HepG2 (cell line): Measurements from ENCODE around the gene TSPAN9. TPM values are rescaled to one million over a fixed set of nuclear protein-coding genes. Genes with fewer than 3 reads are reported as not detected.
A peak's percentile ranks its signal among the peaks of the same experiment; 100 is the strongest.

Source experiments
- ATAC-seq: fragments of 200-7000 bp; cut with Tn5 transposase; 3 replicates; pipeline ENCODE4 v1.9.1; 2020; ENCODE audit warnings: mild to moderate bottlenecking, moderate library complexity
- BruUV-seq: library from RNA; stranded (reverse); fragments of 400-500 nt; replicated peaks from 2 replicates; lab custom pipeline; 2021; lab: Mats Ljungman, UMichigan
- CTCF ChIA-PET: fragments of 300-600 bp; formaldehyde crosslinking; extraction: SDS; loops from one replicate; lab custom pipeline; 2021; ENCODE audit warnings: low total read pairs, inconsistent platforms, low intra/inter-chr PET ratio; lab: Yijun Ruan, JAX
- POLR2A ChIA-PET: fragments of 350-600 bp; sonication (Branson Sonifier 250); formaldehyde crosslinking; loops from one replicate; lab custom pipeline; 2020; ENCODE audit warnings: antibody characterized with exemption, inconsistent platforms; lab: Yijun Ruan, JAX
- DNase-seq: peaks from one replicate; pipeline ENCODE4 v3.0.0-alpha.2; 2015; ENCODE audit warnings: low spot score
- FAIRE-seq: peaks from 3 replicates; lab custom pipeline; 2011; peaks lifted over from hg19 to GRCh38; lab: Jason Lieb, UNC
- H2AFZ ChIP-seq: one replicate; pipeline ENCODE4 v1.6.1; 2011; ENCODE audit warnings: low read length, inconsistent platforms
- H3K27ac ChIP-seq: fragments of 300-600 bp; 3 replicates; pipeline ENCODE4 v1.8.0; 2011; ENCODE audit warnings: mixed run types, mild to moderate bottlenecking, mixed read lengths, low read length, inconsistent platforms; ENCODE audit not compliant: insufficient read depth; ENCODE audit errors: extremely low read length
- H3K27me3 ChIP-seq, 2 experiments: fragments of 200-600 bp in 1 of 2; 2 replicates in 1 of 2; 3 replicates in 1 of 2; pipeline versions ENCODE4 v1.6.0 to v1.8.0; 2011; ENCODE audit warnings: low read length in 2 of 2, mild to moderate bottlenecking in 2 of 2, moderate library complexity in 2 of 2, inconsistent platforms in 1 of 2; ENCODE audit not compliant: insufficient read depth in 2 of 2, control insufficient read depth in 1 of 2
- H3K36me3 ChIP-seq, 2 experiments: fragments of 200-600 bp in 1 of 2; replicated peaks in 1 of 2; 2 replicates in 1 of 2; 3 replicates in 1 of 2; pipeline versions ENCODE4 v1.5.1 to v1.8.0; 2011; ENCODE audit warnings: low read length in 2 of 2, inconsistent platforms in 1 of 2; ENCODE audit not compliant: insufficient read depth in 2 of 2, control insufficient read depth in 1 of 2
- H3K4me1 ChIP-seq: 2 replicates; pipeline ENCODE4 v1.5.1; 2012; ENCODE audit warnings: low read length, inconsistent platforms; ENCODE audit not compliant: insufficient read depth
- H3K4me2 ChIP-seq: 2 replicates; pipeline ENCODE4 v1.6.0; 2011; ENCODE audit warnings: low read depth, low read length, inconsistent platforms
- H3K4me3 ChIP-seq, 3 experiments: fragments of 200-600 bp in 1 of 3; sonication (generic), shearing (Covaris generic) in 1 of 3; replicated peaks in 1 of 3; 2 replicates each; pipeline ENCODE4 v1.5.1; 2011 to 2016; ENCODE audit warnings: low read length in 3 of 3, inconsistent platforms in 2 of 3, low read depth in 2 of 3, mild to moderate bottlenecking in 2 of 3, control low read depth in 1 of 3, mixed read lengths in 1 of 3; ENCODE audit not compliant: insufficient read depth in 1 of 3
- H3K79me2 ChIP-seq: one replicate; pipeline ENCODE4 v1.6.1; 2011; ENCODE audit warnings: low read length, inconsistent platforms; ENCODE audit not compliant: insufficient read depth
- H3K9ac ChIP-seq: 2 replicates; pipeline ENCODE4 v1.6.0; 2011; ENCODE audit warnings: mild to moderate bottlenecking, low read depth, low read length, inconsistent platforms; ENCODE audit not compliant: insufficient read depth
- H3K9me3 ChIP-seq: 2 replicates; pipeline ENCODE4 v1.5.1; 2012; ENCODE audit warnings: mild to moderate bottlenecking, low read length
- H4K20me1 ChIP-seq: 2 replicates; pipeline ENCODE4 v1.6.0; 2011; ENCODE audit warnings: inconsistent platforms, mild to moderate bottlenecking, low read length, moderate library complexity; ENCODE audit not compliant: insufficient read depth
- ARHGAP35 ChIP-seq: sonication (generic); formaldehyde crosslinking; IDR thresholded peaks from 2 replicates; pipeline ENCODE4 v1.9.0; 2022; ENCODE audit warnings: mild to moderate bottlenecking, inconsistent platforms, moderate library complexity, missing genetic modification reagents, borderline replicate concordance
- CTCF ChIP-seq: sonication (generic); formaldehyde crosslinking; IDR thresholded peaks from 2 replicates; pipeline ENCODE4 v1.5.0; 2020; ENCODE audit warnings: mild to moderate bottlenecking, missing genetic modification reagents, moderate library complexity
- DMAP1 ChIP-seq: IDR thresholded peaks from 2 replicates; pipeline ENCODE4 v1.6.1; 2016
- FOXA1 ChIP-seq, 2 experiments: fragments of 450-650 bp in 1 of 2; sonication (generic) in 1 of 2; formaldehyde crosslinking in 1 of 2; IDR thresholded peaks; 2 replicates each; pipeline versions ENCODE4 v1.4.0 to v1.6.1; 2016 to 2020; ENCODE audit warnings: missing genetic modification reagents in 1 of 2
- FOXA3 ChIP-seq: IDR thresholded peaks from 2 replicates; pipeline ENCODE4 v1.6.1; 2016; ENCODE audit warnings: missing genetic modification reagents, missing compliant biosample characterization
- FOXK1 ChIP-seq: sonication (generic); formaldehyde crosslinking; IDR thresholded peaks from 2 replicates; pipeline ENCODE4 v1.4.0; 2020; ENCODE audit warnings: low read depth, missing genetic modification reagents, borderline replicate concordance
- FOXO1 ChIP-seq: sonication (generic); formaldehyde crosslinking; IDR thresholded peaks from 2 replicates; pipeline ENCODE4 v1.4.0; 2020; ENCODE audit warnings: missing genetic modification reagents
- HINFP ChIP-seq: sonication (generic); formaldehyde crosslinking; IDR thresholded peaks from 2 replicates; pipeline ENCODE4 v1.4.0; 2020; ENCODE audit warnings: low read depth, mild to moderate bottlenecking, missing genetic modification reagents
- KDM5B ChIP-seq: sonication (generic); formaldehyde crosslinking; IDR thresholded peaks from 2 replicates; pipeline ENCODE4 v1.4.0; 2020; ENCODE audit warnings: missing genetic modification reagents, mild to moderate bottlenecking, borderline replicate concordance
- MLXIP ChIP-seq: sonication (generic); formaldehyde crosslinking; IDR thresholded peaks from 2 replicates; pipeline ENCODE4 v1.9.0; 2021; ENCODE audit warnings: missing genetic modification reagents, borderline replicate concordance
- RAD21 ChIP-seq: fragments of 450-650 bp; formaldehyde crosslinking; IDR thresholded peaks from 2 replicates; pipeline ENCODE4 v1.5.0; 2020; ENCODE audit warnings: mild to moderate bottlenecking
- RBAK ChIP-seq: sonication (generic); formaldehyde crosslinking; IDR thresholded peaks from 2 replicates; pipeline ENCODE4 v1.5.1; 2020; ENCODE audit warnings: mild to moderate bottlenecking, missing genetic modification reagents
- SRSF9 ChIP-seq: fragments of 200-400 bp; formaldehyde crosslinking; IDR thresholded peaks from 2 replicates; pipeline ENCODE4 v1.6.1; 2018; ENCODE audit warnings: borderline replicate concordance, mild to moderate bottlenecking, low read depth, low read length; ENCODE audit not compliant: insufficient read depth, poor library complexity, severe bottlenecking
- ZFX ChIP-seq: sonication (generic); formaldehyde crosslinking; IDR thresholded peaks from 2 replicates; pipeline ENCODE4 v1.4.0; 2020; ENCODE audit warnings: mild to moderate bottlenecking, low read depth, missing genetic modification reagents, moderate library complexity
- ZNF441 ChIP-seq: sonication (generic); formaldehyde crosslinking; IDR thresholded peaks from 2 replicates; pipeline ENCODE4 v1.7.0; 2021; ENCODE audit warnings: missing genetic modification reagents, borderline replicate concordance
- ZNF782 ChIP-seq: sonication (generic); formaldehyde crosslinking; IDR thresholded peaks from 2 replicates; pipeline ENCODE4 v1.4.0; 2020; ENCODE audit warnings: missing genetic modification reagents, mild to moderate bottlenecking, borderline replicate concordance
- WGBS: methylation state at CpG from one replicate; pipeline ENCODE4 v1.1.6; 2017; ENCODE audit warnings: low lambda C conversion rate; 5-methylcytosine and 5-hydroxymethylcytosine counted together
- in situ Hi-C: cut with HindIII; loops from 2 replicates; pipeline ENCODE4 v1.10.0; 2017; ENCODE audit warnings: low pct_unique_long_range_greater_than_20kb; ENCODE audit not compliant: extremely low pct_ligation_motif_present
- intact Hi-C: fragments of 100-400 bp; cut with micrococcal nuclease; formaldehyde crosslinking; loops from one replicate; pipeline ENCODE4 v1.10.0; 2022; ENCODE audit not compliant: unreplicated experiment
- polyA plus RNA-seq, 8 experiments: library from polyadenylated mRNA; depleted of rRNA in 3 of 8; stranded (reverse) in 7 of 8; unstranded in 1 of 8; fragments of >200 nt; fragmentation: Illumina TruSeq in 4 of 8; extraction: Trizol in 4 of 8; gene quantifications; 2 replicates each; pipeline versions ENCODE4 v1.2.1 to v1.2.3, GENCODE V29; 2011 to 2016; ENCODE audit warnings: low read depth in 4 of 8, missing spikeins in 1 of 8, mixed read lengths in 1 of 8; ENCODE audit not compliant: insufficient read depth in 1 of 8
- total RNA-seq, 5 experiments: library from RNA; depleted of rRNA; stranded (reverse); fragments of >200 nt; fragmentation: Illumina TruSeq; extraction: Trizol; gene quantifications; 2 replicates each; pipeline ENCODE4 v1.2.3, GENCODE V29; 2016; ENCODE audit warnings: low read depth in 1 of 5

TSPAN9 gene
- total and polyA plus RNA-seq, 2 of the 13 experiments (the other 11 are each of a cell fraction or from before 2014, with no cell fraction given), result 18.1 to 42.3 TPM

- WGBS, result 83% methylated on average over 9 of the region's 19 CpGs
- Histone ChIP-seq H3K27ac (no peak overlapping the region), H3K79me2 (peaks cover 2% of the 10 kb centered on the region), H3K4me2 (no peak overlapping the region), H3K4me1 (peaks cover 5% of the 10 kb centered on the region; the same call in 1 of the 2 replicates), H3K4me3 (no peak overlapping the region), H3K36me3 (peaks cover 5 to 6% of the 10 kb centered on the region in 2 experiments; a peak in 4 of 5 replicates), H3K9me3 (no peaks in the 10 kb centered on the region), H4K20me1 (peaks cover 17% of the 10 kb centered on the region), H3K9ac (no peak overlapping the region), H2AFZ (no peak overlapping the region), H3K27me3 (no peaks in the 10 kb centered on the region)
- BruUV-seq, result no TSS peak
- peak; percentile 96 for FAIRE-seq
- ChIA-PET POLR2A (no interaction called here), CTCF (interaction anchor here (1.1 to 2.0 kb wide), 5 partner anchors 29 to 164 kb away, joined by 3 to 28 read pairs (median 4); no protein-coding TSS in a partner anchor)
- DNase-seq, result peak; percentile 73
- peak; percentile 84 for ATAC-seq
- intact Hi-C loops, result loop anchor here (1.0 to 2.0 kb wide), 2 partner anchors 63 to 140 kb away; no protein-coding TSS in a partner anchor
- in situ Hi-C loops, result loop anchor here (5.0 kb wide), 1 partner anchor 67 kb away; no protein-coding TSS in a partner anchor
- TF ChIP-seq FOXA3 (CRISPR knock-in tag) (peak; percentile 59), FOXK1 (CRISPR knock-in tag) (peak; percentile 70; the same call in 1 of the 2 replicates), KDM5B (CRISPR knock-in tag) (no peak), ARHGAP35 (CRISPR knock-in tag) (no peak), ZNF441 (no peak), CTCF (CRISPR knock-in tag) (peak; percentile 92), MLXIP (CRISPR knock-in tag) (no peak), HINFP (CRISPR knock-in tag) (no peak), FOXO1 (CRISPR knock-in tag) (0 out of 2 replicates have a peak, but pooled peaks have one; percentile 31), ZNF782 (CRISPR knock-in tag) (no peak), ZFX (CRISPR knock-in tag) (peak; percentile 23; the same call in 1 of the 2 replicates), RAD21 (peak; percentile 93), FOXA1 (IDR thresholded peaks at IDR 0.05) (no peak), FOXA1 (CRISPR knock-in tag; IDR thresholded peaks at IDR 0.05) (0 out of 2 replicates have a peak, but pooled peaks have one; percentile 32), DMAP1 (CRISPR knock-in tag) (no peak), RBAK (CRISPR knock-in tag) (no peak), SRSF9 (no peak)
These were observed 58.6 kb downstream of the TSPAN9 start for GRCh38 chr12:3135522-3136461.
